Body of pancreas (tissue), 4 donors: ENCODE data around the gene SKP1. TPM values are rescaled to one million over a fixed set of nuclear protein-coding genes. Genes with fewer than 3 reads are reported as not detected.
A peak's percentile ranks its signal among the peaks of the same experiment; 100 is the strongest.

Experiments used
- ATAC-seq: fragments of 150-250 bp; one replicate; pipeline ENCODE4 v1.9.1; 2016
- DNase-seq, 4 donors: peaks; one replicate each; pipeline ENCODE4 v3.0.0-alpha.2; 2019
- H3K27ac ChIP-seq, 4 donors: fragments of 200-600 bp; sonication (generic); 1 replicate in 3 of 4; 2 replicates in 1 of 4; pipeline versions ENCODE4 v1.5.1 to v1.6.1; 2016 to 2019; ENCODE audit warnings: mild to moderate bottlenecking in 1 of 4, mixed read lengths in 1 of 4, moderate library complexity in 1 of 4
- H3K27me3 ChIP-seq, 2 donors: fragments of 200-600 bp; sonication (generic); one replicate each; pipeline ENCODE4 v1.6.0; 2016; ENCODE audit warnings: mild to moderate bottlenecking in 1 of 2
- H3K36me3 ChIP-seq, 2 donors: fragments of 200-600 bp; sonication (generic); replicated peaks in 1 of 2; 2 replicates each; pipeline ENCODE4 v1.5.1; 2016; ENCODE audit warnings: low read depth in 2 of 2; ENCODE audit not compliant: insufficient read depth in 1 of 2
- H3K4me1 ChIP-seq: fragments of 200-600 bp; sonication (generic); one replicate; pipeline ENCODE4 v1.6.0; 2016
- H3K4me3 ChIP-seq, 2 donors: fragments of 200-600 bp; sonication (generic); 1 replicate in 1 of 2; 2 replicates in 1 of 2; pipeline ENCODE4 v1.5.1; 2016 to 2019
- H3K9me3 ChIP-seq, 3 donors: fragments of 200-600 bp; sonication (generic); 1 replicate in 2 of 3; 2 replicates in 1 of 3; pipeline ENCODE4 v1.5.1; 2016
- POLR2A ChIP-seq, 3 donors: fragments of 450-650 bp; IDR thresholded peaks; one replicate each; pipeline ENCODE4 v1.6.1; 2016; ENCODE audit warnings: antibody characterized with exemption in 3 of 3, mild to moderate bottlenecking in 2 of 3
- WGBS, 2 donors: methylation state at CpG; one replicate each; pipeline ENCODE4 v1.1.5; 2017; 5-methylcytosine and 5-hydroxymethylcytosine counted together
- intact Hi-C: fragments of 100-400 bp; cut with DNase I; formaldehyde crosslinking; loops from one replicate; pipeline ENCODE4 v1.15.1; 2023
- total RNA-seq, 2 donors: library from RNA; depleted of rRNA; stranded (reverse); fragments of >200 nt; gene quantifications; one replicate each; pipeline ENCODE4 v1.1.0, GENCODE V29; 2016
- TF ChIP-seq, protein P1 (sequence below), 7 experiments: fragments of 450-650 bp in 4 of 7; fragments of 200-600 bp in 3 of 7; sonication (generic) in 3 of 7; IDR thresholded peaks; one replicate each; pipeline ENCODE4 v1.5.1; 2016 to 2019; ENCODE audit warnings: antibody characterized with exemption in 7 of 7

The SKP1 gene
- total RNA-seq, 2 donors from 2014 or later, result 31.6 to 46.8 TPM

DNA sequence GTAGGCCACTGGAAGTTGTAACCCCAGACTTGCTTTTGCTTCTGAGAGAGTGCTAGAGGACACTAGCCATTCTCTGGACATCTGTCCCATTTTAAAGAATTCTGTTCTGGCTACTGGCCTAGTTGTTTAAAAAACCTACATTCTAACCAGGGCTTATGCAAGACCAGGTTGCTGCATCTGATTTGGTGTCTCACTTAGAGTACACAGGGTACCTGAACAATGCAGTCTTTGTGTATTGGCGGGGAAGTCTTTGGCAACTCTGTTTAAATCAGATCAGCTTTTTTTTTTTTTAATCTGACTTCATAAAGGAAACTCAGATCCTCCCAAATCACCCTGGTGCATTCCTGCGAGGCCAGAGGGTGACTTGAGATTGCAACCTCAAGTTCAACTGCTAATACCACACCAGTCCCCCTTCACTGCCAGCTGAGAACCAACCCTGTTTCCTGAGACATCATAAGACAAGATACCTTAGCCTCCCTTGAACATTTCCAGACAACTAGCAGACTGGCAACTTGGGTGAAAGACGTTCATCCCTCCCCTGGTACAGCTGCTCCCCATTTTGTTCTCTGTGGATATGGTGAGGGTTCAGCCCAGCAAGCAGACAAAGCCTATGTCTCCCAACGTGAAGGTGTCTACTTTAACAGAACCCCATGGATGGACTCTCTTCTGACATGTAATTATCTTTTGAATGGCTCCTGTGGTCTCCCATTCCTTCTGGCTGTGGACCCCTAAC is 27.0 kb downstream of the SKP1 start:
- DNase-seq, result peak in 3 of 4 donors; percentile 47 to 70 (median 53)
- H3K36me3 ChIP-seq, result peaks cover 0 to under 1% of the 10 kb centered on the region in 2 donors

DNA sequence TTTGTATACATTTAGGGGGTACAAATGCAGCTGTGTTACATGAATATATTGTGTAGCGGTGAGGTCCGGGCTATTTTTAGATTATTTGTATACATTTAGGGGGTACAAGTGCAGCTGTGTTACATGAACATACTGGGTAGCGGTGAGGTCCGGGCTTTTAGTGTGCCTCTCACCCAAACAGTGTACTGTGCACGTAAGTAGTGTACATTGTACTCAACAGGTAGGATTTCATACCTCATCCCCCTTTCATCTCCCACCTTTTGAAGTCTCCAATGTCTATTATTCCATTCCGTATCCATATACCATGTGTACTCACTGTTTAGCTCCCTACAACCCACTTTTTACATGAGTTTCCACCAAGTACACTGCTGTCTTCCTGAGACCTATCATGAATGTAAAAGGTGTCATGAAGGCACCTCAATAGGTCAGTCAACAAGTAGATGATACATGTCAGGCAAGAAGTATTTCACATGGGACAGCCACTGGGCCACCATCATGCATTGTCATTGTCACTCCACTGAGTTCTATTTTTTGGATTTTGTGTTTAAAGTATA is 27.7 kb downstream of the SKP1 start:
- intact Hi-C loops, result no loop called here
- H3K4me1 ChIP-seq, result peaks cover 40% of the 10 kb centered on the region
- peaks cover 0 to 4% of the 10 kb centered on the region in 2 donors for H3K36me3 ChIP-seq
- TF ChIP-seq POLR2A (IDR thresholded peaks at IDR 0.05), result no peak
- TF ChIP-seq, protein P1, sequence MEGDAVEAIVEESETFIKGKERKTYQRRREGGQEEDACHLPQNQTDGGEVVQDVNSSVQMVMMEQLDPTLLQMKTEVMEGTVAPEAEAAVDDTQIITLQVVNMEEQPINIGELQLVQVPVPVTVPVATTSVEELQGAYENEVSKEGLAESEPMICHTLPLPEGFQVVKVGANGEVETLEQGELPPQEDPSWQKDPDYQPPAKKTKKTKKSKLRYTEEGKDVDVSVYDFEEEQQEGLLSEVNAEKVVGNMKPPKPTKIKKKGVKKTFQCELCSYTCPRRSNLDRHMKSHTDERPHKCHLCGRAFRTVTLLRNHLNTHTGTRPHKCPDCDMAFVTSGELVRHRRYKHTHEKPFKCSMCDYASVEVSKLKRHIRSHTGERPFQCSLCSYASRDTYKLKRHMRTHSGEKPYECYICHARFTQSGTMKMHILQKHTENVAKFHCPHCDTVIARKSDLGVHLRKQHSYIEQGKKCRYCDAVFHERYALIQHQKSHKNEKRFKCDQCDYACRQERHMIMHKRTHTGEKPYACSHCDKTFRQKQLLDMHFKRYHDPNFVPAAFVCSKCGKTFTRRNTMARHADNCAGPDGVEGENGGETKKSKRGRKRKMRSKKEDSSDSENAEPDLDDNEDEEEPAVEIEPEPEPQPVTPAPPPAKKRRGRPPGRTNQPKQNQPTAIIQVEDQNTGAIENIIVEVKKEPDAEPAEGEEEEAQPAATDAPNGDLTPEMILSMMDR (IDR thresholded peaks at IDR 0.05), result no peak
- DNase-seq (no peak), ATAC-seq (no peak)
- no peaks in the 10 kb centered on the region for H3K27me3 ChIP-seq
- no peak overlapping the region for H3K4me3 ChIP-seq
- 88 to 92% methylated on average over 6 of the region's 6 CpGs for WGBS, 2 donors
- no peaks in the 10 kb centered on the region for H3K9me3 ChIP-seq
- peak overlapping the region; percentile 57 to 77 (median 72) for H3K27ac ChIP-seq

More for the DNA sequence above, 27.0 kb downstream of the SKP1 start:
- peak; percentile 84 for ATAC-seq
- peaks cover 44% of the 10 kb centered on the region for H3K4me1 ChIP-seq
- intact Hi-C loops, result no loop called here
- H3K27me3 ChIP-seq, result no peaks in the 10 kb centered on the region
- peak overlapping the region; percentile 57 to 77 (median 72) for H3K27ac ChIP-seq
- H3K9me3 ChIP-seq, result no peaks in the 10 kb centered on the region
- TF ChIP-seq, protein P1 (IDR thresholded peaks at IDR 0.05), result no peak
- TF ChIP-seq POLR2A (IDR thresholded peaks at IDR 0.05), result no peak
- 39 to 41% methylated on average over 4 of the region's 4 CpGs for WGBS, 2 donors
- H3K4me3 ChIP-seq, result no peak overlapping the region

DNA sequence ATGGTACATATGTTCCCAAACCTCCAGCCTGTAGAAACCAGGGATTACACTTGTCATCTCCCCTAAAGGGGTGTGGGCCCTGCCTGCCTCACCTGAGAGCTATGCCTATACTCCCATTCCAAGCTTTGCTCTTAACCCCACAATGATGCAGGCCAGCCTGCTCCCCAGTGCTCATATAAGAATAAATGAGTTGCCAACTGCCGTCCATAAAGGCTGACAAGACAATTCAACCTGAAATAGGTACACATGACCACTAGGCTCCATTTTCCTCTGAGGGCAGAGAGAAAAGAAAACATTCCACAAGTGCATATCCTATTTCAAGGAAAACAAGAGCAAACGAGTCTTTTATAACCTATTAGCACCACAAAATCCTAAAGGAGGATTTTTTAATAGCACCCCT is 28.4 kb downstream of the SKP1 start:
- no peak overlapping the region for H3K4me3 ChIP-seq
- DNase-seq (no peak), ATAC-seq (no peak)
- WGBS, 2 donors, result 38 to 44% methylated on average over 2 of the region's 2 CpGs
- TF ChIP-seq, protein P1 (IDR thresholded peaks at IDR 0.05), result no peak
- TF ChIP-seq POLR2A (IDR thresholded peaks at IDR 0.05), result no peak
- H3K9me3 ChIP-seq, result no peaks in the 10 kb centered on the region
- peaks cover 0 to 6% of the 10 kb centered on the region in 2 donors for H3K36me3 ChIP-seq
- intact Hi-C loops, result no loop called here
- peaks cover 33% of the 10 kb centered on the region for H3K4me1 ChIP-seq
- no peaks in the 10 kb centered on the region for H3K27me3 ChIP-seq
- H3K27ac ChIP-seq, result peak overlapping the region in 2 of 4 donors; percentile 46 to 72

DNA sequence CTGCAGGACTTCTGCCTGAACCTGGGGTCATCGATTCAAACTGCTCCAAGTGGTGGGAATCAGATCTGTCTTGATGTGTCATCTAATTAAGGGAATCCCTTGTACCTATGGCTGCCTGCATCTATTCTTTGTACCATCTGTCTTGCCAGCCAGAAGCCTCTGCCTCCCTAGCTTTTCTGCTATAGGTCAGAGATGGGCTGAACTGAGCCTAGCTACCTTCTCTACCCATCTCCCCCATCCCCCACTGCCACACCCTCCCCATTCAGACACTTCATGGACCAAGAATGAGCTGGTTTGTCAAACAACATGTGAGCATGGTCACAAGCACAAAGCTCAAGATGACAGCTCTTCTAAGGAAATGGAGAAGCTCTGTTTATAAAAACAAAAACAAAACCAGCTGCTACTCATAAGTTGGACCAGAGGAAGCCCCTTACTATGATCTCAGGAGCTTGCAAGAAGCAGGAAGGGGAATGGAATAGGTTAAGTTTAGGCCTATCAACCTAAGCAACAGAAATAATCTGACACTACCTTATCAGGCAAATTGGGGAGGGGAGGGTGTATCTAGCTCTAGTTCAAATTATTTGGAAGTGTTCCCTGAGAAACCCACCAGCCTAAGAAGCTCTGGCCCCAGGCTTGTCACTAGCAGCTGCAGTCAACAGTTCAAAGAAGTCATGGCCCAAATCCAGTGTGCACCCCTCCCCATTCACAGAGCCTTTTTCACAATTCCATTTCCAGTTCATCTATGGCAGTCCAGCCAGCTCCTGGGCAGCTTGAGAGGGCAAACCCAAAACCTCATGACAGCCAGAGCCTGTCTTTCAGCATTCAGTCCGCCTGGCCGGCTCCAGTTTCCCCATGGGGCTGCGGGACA is 29.9 kb downstream of the SKP1 start:
- intact Hi-C loops, result no loop called here
- Histone ChIP-seq H3K27ac (no peak overlapping the region), H3K36me3 (peaks cover 0 to 6% of the 10 kb centered on the region in 2 donors), H3K27me3 (no peaks in the 10 kb centered on the region), H3K9me3 (no peaks in the 10 kb centered on the region), H3K4me3 (no peak overlapping the region), H3K4me1 (peaks cover 30% of the 10 kb centered on the region)
- ATAC-seq (no peak), DNase-seq (peak in 1 of 4 donors; percentile 9)
- WGBS, 2 donors, result 76 to 82% methylated on average over 4 of the region's 4 CpGs
- TF ChIP-seq POLR2A (IDR thresholded peaks at IDR 0.05), result no peak
- TF ChIP-seq, protein P1 (IDR thresholded peaks at IDR 0.05), result no peak
